Ishikawa (cell line): Measurements from ENCODE around the gene DSTN.

ENCODE experiments used
- EP300 ChIP-seq: IDR thresholded peaks from 2 replicates; pipeline ENCODE4 v1.6.1; 2012; ENCODE audit warnings: borderline replicate concordance
- FOXM1 ChIP-seq: IDR thresholded peaks from 2 replicates; pipeline ENCODE4 v1.6.1; 2012; ENCODE audit warnings: low read depth, borderline replicate concordance
- MAX ChIP-seq: IDR thresholded peaks from 2 replicates; pipeline ENCODE4 v1.6.1; 2012
- NFIC ChIP-seq: IDR thresholded peaks from 2 replicates; pipeline ENCODE4 v1.6.1; 2012
- REST ChIP-seq: IDR thresholded peaks from 2 replicates; pipeline ENCODE4 v1.6.1; 2012; ENCODE audit warnings: low read depth, mild to moderate bottlenecking
- TAF1 ChIP-seq: IDR thresholded peaks from 2 replicates; pipeline ENCODE4 v1.6.1; 2012; ENCODE audit warnings: low read depth, mild to moderate bottlenecking
- TCF12 ChIP-seq: IDR thresholded peaks from 2 replicates; pipeline ENCODE4 v1.6.1; 2012; ENCODE audit warnings: low read depth
- TEAD4 ChIP-seq: IDR thresholded peaks from 2 replicates; pipeline ENCODE4 v1.6.1; 2012
- YY1 ChIP-seq: IDR thresholded peaks from 2 replicates; pipeline ENCODE4 v1.6.1; 2012; ENCODE audit warnings: low read depth

GRCh38 chr20:17641520-17641964 lies 71.7 kb downstream of the DSTN start:
- no peak for TF ChIP-seq FOXM1
- TF ChIP-seq TCF12: no peak
- TF ChIP-seq REST: no peak
- no peak for TF ChIP-seq NFIC
- TF ChIP-seq YY1: no peak
- TF ChIP-seq MAX: no peak
- TF ChIP-seq EP300: no peak
- TF ChIP-seq TEAD4: no peak
- no peak for TF ChIP-seq TAF1
